8988T (cell line): Measurements from ENCODE around the gene RTN4RL2.

Experiments
- DNase-seq: peaks from one replicate; pipeline ENCODE4 v3.0.0; 2011

Gene RTN4RL2

GRCh38 chr11:57481915-57482781 lies 21.8 kb downstream of the RTN4RL2 start:
- no peak for DNase-seq

GRCh38 chr11:57482782-57483561 lies 22.6 kb downstream of the RTN4RL2 start:
- no peak for DNase-seq

- DNase-seq = no peak
These were observed 23.2 kb downstream of the RTN4RL2 start for GRCh38 chr11:57483562-57483918.

- no peak for DNase-seq
These were observed 23.9 kb downstream of the RTN4RL2 start for GRCh38 chr11:57484141-57484710.

- DNase-seq = no peak
These were observed 25.1 kb downstream of the RTN4RL2 start for GRCh38 chr11:57485217-57485990.

GRCh38 chr11:57487021-57487778 lies 26.9 kb downstream of the RTN4RL2 start:
- no peak for DNase-seq

GRCh38 chr11:57487920-57488659 lies 27.8 kb downstream of the RTN4RL2 start:
- no peak for DNase-seq

GRCh38 chr11:57490456-57491248 lies 30.3 kb downstream of the RTN4RL2 start:
- DNase-seq = no peak

- DNase-seq = no peak
These were observed 31.2 kb downstream of the RTN4RL2 start for GRCh38 chr11:57491371-57492061.

- peak; percentile 83 for DNase-seq
These were observed 33.5 kb downstream of the RTN4RL2 start for GRCh38 chr11:57493507-57494503.

- no peak for DNase-seq
These were observed 35.9 kb downstream of the RTN4RL2 start for GRCh38 chr11:57496109-57496820.

GRCh38 chr11:57497303-57498247 lies 37.2 kb downstream of the RTN4RL2 start:
- DNase-seq = no peak

- DNase-seq = no peak
These were observed 38.2 kb downstream of the RTN4RL2 start for GRCh38 chr11:57498540-57498939.

GRCh38 chr11:57499413-57499982 lies 39.2 kb downstream of the RTN4RL2 start:
- DNase-seq = peak; percentile 94

GRCh38 chr11:57499983-57500461 lies 39.7 kb downstream of the RTN4RL2 start:
- DNase-seq = no peak

GRCh38 chr11:57500515-57500914 lies 40.2 kb downstream of the RTN4RL2 start:
- no peak for DNase-seq
